D721Med (cell line): Measurements from ENCODE around the gene ATP9A.

Source experiments
- DNase-seq: peaks from one replicate; pipeline ENCODE4 v3.0.0; 2011; ENCODE audit warnings: low spot score; ENCODE audit not compliant: insufficient read length
- FAIRE-seq: peaks from 2 replicates; lab custom pipeline; 2011; peaks lifted over from hg19 to GRCh38; lab: Jason Lieb, UNC
- TF ChIP-seq, protein P1 (sequence below): IDR thresholded peaks from 2 replicates; pipeline ENCODE4 v1.5.1; 2012; ENCODE audit warnings: mild to moderate bottlenecking, control low read depth; ENCODE audit not compliant: insufficient read depth; ENCODE audit errors: missing control alignments

The ATP9A gene

DNA sequence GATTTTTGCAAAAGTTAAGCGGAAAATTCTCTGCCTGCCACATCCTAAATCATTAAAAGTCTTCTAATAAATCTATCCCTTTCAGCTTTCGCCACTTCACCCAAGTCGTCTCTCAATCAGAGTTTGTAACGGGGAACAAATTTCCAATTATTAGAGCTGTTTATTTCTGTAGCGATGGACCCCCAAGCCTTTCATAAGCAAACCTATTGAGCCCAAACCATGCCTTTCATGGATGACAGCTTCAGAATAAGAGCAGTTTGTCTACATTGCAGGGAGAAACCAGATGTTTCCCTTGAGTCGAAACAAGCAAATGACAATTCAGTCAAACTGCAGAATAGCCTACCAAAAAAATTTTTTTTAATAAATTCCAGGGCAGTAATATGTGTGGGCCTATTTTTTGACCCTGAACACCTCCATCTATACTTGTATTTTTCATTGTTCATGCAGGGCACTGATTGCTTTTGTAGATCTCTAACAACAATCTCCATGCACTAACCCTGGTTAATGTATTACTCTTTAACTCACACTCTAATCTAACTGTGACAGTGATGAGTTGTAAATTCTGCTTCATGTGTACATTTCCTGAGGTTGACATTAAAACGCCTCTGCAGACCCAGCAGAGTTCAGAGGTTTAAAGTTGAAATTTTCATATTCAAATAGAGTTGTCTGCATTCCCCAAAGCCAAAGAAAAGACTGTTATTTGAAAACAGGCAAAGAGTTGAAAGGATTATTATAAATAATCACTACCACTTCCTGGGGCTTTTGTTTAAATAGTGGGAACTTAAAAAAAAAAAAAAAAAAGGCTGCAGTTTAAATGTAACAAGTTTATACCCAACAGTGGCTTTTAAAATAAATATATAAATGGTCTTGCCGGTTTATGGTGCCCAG is 64.5 kb downstream of the ATP9A start:
- FAIRE-seq: no peak
- no peak for DNase-seq

DNA sequence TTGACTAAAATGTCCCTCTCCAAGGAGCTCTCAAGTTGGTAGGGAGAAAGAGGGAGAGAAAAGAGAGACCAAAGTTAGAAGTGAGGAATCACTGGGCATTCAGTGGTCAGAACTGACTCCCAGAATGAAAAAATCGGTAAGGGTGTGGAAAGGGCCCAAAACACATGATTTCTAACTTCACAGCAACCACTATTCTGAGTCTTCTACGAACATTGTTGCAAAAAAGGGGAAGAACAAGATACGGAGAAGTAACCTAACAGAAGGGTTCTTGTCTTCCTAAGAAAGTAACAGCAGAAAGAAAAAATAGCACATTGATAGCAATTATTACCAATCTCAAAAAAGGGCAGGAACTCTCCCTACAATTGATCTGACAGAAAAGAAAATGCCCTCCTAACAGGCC is 65.6 kb downstream of the ATP9A start:
- DNase-seq: no peak
- FAIRE-seq: no peak

More for the DNA sequence above, 64.5 kb downstream of the ATP9A start:
- TF ChIP-seq, protein P1, sequence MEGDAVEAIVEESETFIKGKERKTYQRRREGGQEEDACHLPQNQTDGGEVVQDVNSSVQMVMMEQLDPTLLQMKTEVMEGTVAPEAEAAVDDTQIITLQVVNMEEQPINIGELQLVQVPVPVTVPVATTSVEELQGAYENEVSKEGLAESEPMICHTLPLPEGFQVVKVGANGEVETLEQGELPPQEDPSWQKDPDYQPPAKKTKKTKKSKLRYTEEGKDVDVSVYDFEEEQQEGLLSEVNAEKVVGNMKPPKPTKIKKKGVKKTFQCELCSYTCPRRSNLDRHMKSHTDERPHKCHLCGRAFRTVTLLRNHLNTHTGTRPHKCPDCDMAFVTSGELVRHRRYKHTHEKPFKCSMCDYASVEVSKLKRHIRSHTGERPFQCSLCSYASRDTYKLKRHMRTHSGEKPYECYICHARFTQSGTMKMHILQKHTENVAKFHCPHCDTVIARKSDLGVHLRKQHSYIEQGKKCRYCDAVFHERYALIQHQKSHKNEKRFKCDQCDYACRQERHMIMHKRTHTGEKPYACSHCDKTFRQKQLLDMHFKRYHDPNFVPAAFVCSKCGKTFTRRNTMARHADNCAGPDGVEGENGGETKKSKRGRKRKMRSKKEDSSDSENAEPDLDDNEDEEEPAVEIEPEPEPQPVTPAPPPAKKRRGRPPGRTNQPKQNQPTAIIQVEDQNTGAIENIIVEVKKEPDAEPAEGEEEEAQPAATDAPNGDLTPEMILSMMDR: no peak

DNA sequence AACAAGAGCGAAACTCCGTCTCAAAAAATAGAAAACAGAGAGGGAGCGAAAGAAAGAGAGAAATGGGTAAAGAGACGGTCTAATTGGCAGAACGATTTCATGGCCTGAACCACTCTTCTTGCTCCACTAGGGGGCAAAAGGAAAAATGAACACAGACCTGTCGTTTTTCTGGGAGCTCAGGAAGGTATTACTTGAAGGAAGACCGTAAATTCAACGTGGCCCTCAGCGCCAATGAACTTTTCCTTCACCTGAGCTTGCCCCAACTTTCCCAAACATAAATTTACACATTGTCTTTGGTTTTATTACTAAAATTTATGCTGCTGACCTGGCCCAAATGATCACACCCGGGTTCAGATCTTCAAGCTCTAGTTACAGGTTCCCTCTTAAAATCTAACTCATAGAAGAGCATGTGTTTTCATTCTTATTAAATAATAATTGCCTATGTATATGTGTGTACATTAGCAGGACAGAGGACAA is 67.3 kb downstream of the ATP9A start:
- TF ChIP-seq, protein P1: peak; percentile 58
- FAIRE-seq (no peak), DNase-seq (no peak)

More for the DNA sequence above, 65.6 kb downstream of the ATP9A start:
- TF ChIP-seq, protein P1: no peak

DNA sequence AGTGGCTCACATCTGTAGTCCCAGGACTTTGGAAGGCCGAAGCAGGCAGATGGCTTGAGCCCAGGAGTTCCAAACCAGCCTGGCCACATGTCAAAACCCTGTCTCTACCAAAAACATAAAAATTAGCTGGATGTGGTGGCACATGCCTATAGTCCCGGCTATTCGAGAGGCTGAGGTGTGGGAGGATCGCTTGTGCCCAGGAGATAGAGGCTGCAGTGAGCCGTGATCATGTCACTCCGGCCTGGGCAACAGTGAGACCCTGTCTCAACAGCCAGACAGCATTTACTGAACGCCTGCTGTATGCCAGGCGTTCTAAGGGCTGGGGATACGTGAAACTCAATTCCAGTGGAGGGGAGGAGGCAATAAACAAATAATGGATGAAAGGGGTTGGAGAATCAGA is 69.9 kb downstream of the ATP9A start:
- TF ChIP-seq, protein P1: no peak
- FAIRE-seq (no peak), DNase-seq (no peak)

DNA sequence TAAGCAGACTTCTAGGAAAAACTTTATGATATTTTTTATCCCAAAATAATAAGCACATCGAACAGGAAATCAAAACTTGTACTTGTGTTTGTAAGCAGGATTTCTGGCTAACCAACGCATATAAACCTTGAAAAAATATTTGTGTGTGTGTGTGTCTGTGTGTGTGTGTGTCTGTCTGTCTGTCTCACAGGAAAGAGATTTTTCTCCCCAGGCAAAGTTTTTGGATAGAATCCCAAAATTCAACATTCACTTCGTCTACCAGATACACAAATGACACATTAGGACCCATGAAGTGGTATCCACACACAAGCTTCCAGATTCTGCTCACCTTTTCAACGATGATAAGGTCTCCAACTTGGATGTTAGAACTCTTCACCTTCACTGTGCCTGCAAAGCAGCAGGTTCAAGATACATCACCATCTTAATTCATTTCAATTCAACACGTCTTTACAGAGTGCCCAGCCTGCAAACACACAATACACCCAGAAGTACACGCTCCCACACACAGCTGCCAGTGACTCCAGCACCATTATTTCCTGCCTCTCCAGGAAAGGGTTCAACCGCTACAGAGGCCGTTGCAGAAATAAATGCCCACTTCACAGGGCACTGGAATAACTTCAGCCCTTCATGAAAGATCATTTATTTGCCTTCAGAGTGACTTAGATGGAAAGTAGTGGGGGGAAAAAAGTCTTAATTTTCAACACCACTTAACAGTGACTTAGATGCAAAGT is 70.9 kb downstream of the ATP9A start:
- DNase-seq: no peak
- no peak for FAIRE-seq
- TF ChIP-seq, protein P1: no peak

DNA sequence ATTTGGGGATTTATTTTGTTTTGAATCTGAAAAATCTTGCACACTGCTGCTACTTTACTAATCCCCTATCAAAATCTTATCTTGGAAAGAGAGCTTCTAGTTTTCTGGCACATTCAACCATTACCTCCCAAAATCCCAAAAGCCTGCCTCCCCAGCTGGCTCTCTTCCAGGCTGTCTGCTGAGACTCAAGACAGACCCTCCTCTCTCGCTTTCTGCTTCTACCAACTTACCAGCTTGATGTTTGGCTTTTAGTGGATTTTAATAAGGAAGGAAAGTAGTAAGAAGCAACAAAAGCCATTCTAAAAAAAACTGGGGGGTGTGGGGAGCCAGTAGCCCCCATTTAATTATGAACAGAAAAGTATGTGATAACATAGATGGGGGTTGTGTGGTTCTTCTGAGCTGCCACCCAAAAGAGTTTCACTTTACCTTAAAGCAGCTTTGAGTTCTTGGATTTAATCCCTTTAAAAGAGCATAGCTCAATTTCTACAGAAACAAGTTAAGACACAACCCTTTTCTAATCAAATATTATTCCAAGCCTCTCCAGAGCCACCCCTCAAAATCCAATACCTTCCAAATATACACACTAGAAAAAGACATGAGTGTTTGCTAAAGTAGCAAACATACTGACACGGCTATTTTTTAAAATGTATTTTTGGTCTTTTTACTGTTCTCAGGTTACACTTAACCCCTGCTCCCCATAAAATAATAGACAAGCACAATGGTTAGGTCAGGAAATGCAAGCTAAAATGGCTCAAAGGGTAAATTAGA is 71.7 kb downstream of the ATP9A start:
- TF ChIP-seq, protein P1: no peak
- DNase-seq: no peak
- FAIRE-seq: no peak
